ENCODE measurements around the gene ZC3H10. TPM values are rescaled to one million over a fixed set of nuclear protein-coding genes. Genes with fewer than 3 reads are reported as not detected.

Gene ZC3H10
- total RNA-seq, 5 donors from 2014 or later (not counting 1 experiment from before 2014, with no cell fraction given) = 8.4 to 15.1 (median 11.4) TPM

DNA sequence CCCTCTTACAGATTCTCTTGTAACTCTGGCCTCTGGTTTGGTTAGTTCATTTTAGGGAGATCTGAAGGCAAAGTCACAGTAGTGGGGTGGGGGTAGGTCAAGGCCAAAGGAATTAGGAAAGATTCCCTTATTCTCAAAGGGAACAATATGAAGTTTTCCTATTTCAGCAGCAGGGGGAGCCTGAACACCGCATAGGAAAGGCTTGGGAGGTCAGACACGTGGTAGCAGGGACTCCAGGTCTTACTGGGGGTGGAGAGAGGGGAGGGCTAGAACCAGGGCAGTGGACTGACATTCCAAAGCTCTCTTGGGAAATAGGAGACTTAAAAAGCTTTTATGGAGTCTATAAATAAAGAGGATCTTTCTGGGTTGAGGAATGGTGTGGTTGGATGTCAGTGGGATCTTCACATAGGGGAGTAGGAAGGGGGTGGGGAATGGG, 1.3 kb downstream of the ZC3H10 start:
- peaks cover 7 to 23% of the 10 kb centered on the region in 2 donors for H3K36me3 ChIP-seq (ENCODE audit: control insufficient read depth in 2 of 2, extremely low read depth in 1 of 2, insufficient read depth in 1 of 2, low read length in 1 of 2)
- Mint-ChIP-seq H3K27ac (peak overlapping the region; percentile 94 to 97), H3K4me1 (peaks cover 42 to 47% (median 46%) of the 10 kb centered on the region in 3 donors), H3K4me3 (peak overlapping the region; percentile 94 to 99 (median 94)), H3K9me3 (no peaks in the 10 kb centered on the region), H3K36me3 (peaks cover 22% of the 10 kb centered on the region), H3K27me3 (no peaks in the 10 kb centered on the region)
- DNase-seq (peak in 30 of 35 experiments; percentile 26 to 81 (median 44)), ATAC-seq (replicated peaks in 1 of 4) (no peak)
- H3K4me3 ChIP-seq (ENCODE audit: control insufficient read depth in 1 of 2, extremely low read depth in 1 of 2, low read length in 1 of 2) = no peak overlapping the region
- 0% methylated on average over 2 of the region's 2 CpGs for WGBS (ENCODE audit: insufficient coverage)
- H3K9me3 ChIP-seq = no peaks in the 10 kb centered on the region
- CTCF ChIA-PET = interaction anchor here (0.5 to 4.4 kb wide), 16 partner anchors 8 to 345 kb away, joined by 3 to 65 read pairs (median 5); partner anchors contain the start of genes SMARCC2 (in 2 of the 2), ANKRD52 (in 1 of the 2), ESYT1 (in 1 of the 2) and PA2G4 (in 1 of the 2)
- H3K27me3 ChIP-seq (replicated peaks in 1 of 2; ENCODE audit: control insufficient read depth in 2 of 2, extremely low read depth in 1 of 2, insufficient read depth in 2 of 2, low read length in 1 of 2) = no peaks in the 10 kb centered on the region
- H3K4me1 ChIP-seq (ENCODE audit: control insufficient read depth in 1 of 2, extremely low read depth in 1 of 2, insufficient read depth in 2 of 2, low read length in 2 of 2) = peaks cover 11 to 29% of the 10 kb centered on the region in 2 experiments
- POLR2A ChIA-PET = interaction anchor here (0.6 to 3.5 kb wide), 3 partner anchors 8 to 212 kb away, joined by 3 to 33 read pairs (median 3); partner anchors contain the start of genes CNPY2 (in 1 of the 2) and ESYT1 (in 1 of the 2)
- peak overlapping the region; percentile 86 for H3K27ac ChIP-seq (ENCODE audit: low read length)

- Histone ChIP-seq H3K4me1 (ENCODE audit: control insufficient read depth in 1 of 2, extremely low read depth in 1 of 2, insufficient read depth in 2 of 2, low read length in 2 of 2) (peaks cover 12 to 31% of the 10 kb centered on the region in 2 experiments), H3K9me3 (no peaks in the 10 kb centered on the region), H3K36me3 (ENCODE audit: control insufficient read depth in 2 of 2, extremely low read depth in 1 of 2, insufficient read depth in 1 of 2, low read length in 1 of 2) (peaks cover 7 to 23% of the 10 kb centered on the region in 2 donors), H3K27ac (ENCODE audit: low read length) (no peak overlapping the region), H3K4me3 (ENCODE audit: control insufficient read depth in 1 of 2, extremely low read depth in 1 of 2, low read length in 1 of 2) (no peak overlapping the region), H3K27me3 (replicated peaks in 1 of 2; ENCODE audit: control insufficient read depth in 2 of 2, extremely low read depth in 1 of 2, insufficient read depth in 2 of 2, low read length in 1 of 2) (no peaks in the 10 kb centered on the region)
- ChIA-PET CTCF (interaction anchor here (0.5 to 4.4 kb wide), 11 partner anchors 7 to 240 kb away, joined by 3 to 65 read pairs (median 3); partner anchors contain the start of genes SMARCC2 (in 2 of the 2), ANKRD52 (in 1 of the 2), ESYT1 (in 1 of the 2) and RNF41 (in 1 of the 2)), POLR2A (interaction anchor here in 1 of 2 donors (3.5 kb wide), 1 partner anchor 7 kb away, joined by 33 read pairs; the partner anchor contains the start of gene ESYT1)
- Mint-ChIP-seq H3K27ac (no peak overlapping the region), H3K9me3 (no peaks in the 10 kb centered on the region), H3K36me3 (peaks cover 22% of the 10 kb centered on the region), H3K4me1 (peaks cover 44 to 50% (median 47%) of the 10 kb centered on the region in 3 donors), H3K27me3 (no peaks in the 10 kb centered on the region), H3K4me3 (no peak overlapping the region)
- WGBS (ENCODE audit: insufficient coverage) = 99% methylated on average over 14 of the region's 17 CpGs
- ATAC-seq (replicated peaks in 1 of 4) (no peak), DNase-seq (no peak)
Measured at GRCh38 chr12:56120158-56120846, 2.2 kb downstream of the ZC3H10 start.

GRCh38 chr12:56121204-56121870, 3.3 kb downstream of the ZC3H10 start:
- peaks cover 20 to 35% of the 10 kb centered on the region in 2 experiments for H3K4me1 ChIP-seq (ENCODE audit: control insufficient read depth in 1 of 2, extremely low read depth in 1 of 2, insufficient read depth in 2 of 2, low read length in 2 of 2)
- H3K36me3 ChIP-seq (ENCODE audit: control insufficient read depth in 2 of 2, extremely low read depth in 1 of 2, insufficient read depth in 1 of 2, low read length in 1 of 2) = peaks cover 7 to 23% of the 10 kb centered on the region in 2 donors
- H3K27ac ChIP-seq (ENCODE audit: low read length) = no peak overlapping the region
- Mint-ChIP-seq H3K9me3 (no peaks in the 10 kb centered on the region), H3K27ac (no peak overlapping the region), H3K27me3 (no peaks in the 10 kb centered on the region), H3K36me3 (peaks cover 22% of the 10 kb centered on the region), H3K4me3 (no peak overlapping the region), H3K4me1 (peaks cover 48 to 54% (median 49%) of the 10 kb centered on the region in 3 donors)
- 90% methylated on average over 8 of the region's 11 CpGs for WGBS (ENCODE audit: insufficient coverage)
- DNase-seq = no peak
- H3K27me3 ChIP-seq (replicated peaks in 1 of 2; ENCODE audit: control insufficient read depth in 2 of 2, extremely low read depth in 1 of 2, insufficient read depth in 2 of 2, low read length in 1 of 2) = no peaks in the 10 kb centered on the region
- H3K4me3 ChIP-seq (ENCODE audit: control insufficient read depth in 1 of 2, extremely low read depth in 1 of 2, low read length in 1 of 2) = no peak overlapping the region
- H3K9me3 ChIP-seq = no peaks in the 10 kb centered on the region
- POLR2A ChIA-PET = no interaction called here
- no peak for ATAC-seq (replicated peaks in 1 of 4)
- CTCF ChIA-PET = interaction anchor here in 1 of 2 donors (4.4 kb wide), 1 partner anchor 68 kb away, joined by 53 read pairs; the partner anchor contains the start of gene SMARCC2

- peaks cover 29 to 42% of the 10 kb centered on the region in 2 experiments for H3K4me1 ChIP-seq (ENCODE audit: control insufficient read depth in 1 of 2, extremely low read depth in 1 of 2, insufficient read depth in 2 of 2, low read length in 2 of 2)
- whole genome bisulfite sequencing (ENCODE audit: insufficient coverage) = no CpG with 5 or more reads among the region's 2 CpGs
- POLR2A ChIA-PET = interaction anchor here (0.6 to 1.0 kb wide), 6 partner anchors 18 to 1379 kb away, joined by 3 to 7 read pairs (median 4); partner anchors contain the start of genes PA2G4 (in 1 of the 2) and PYM1 (in 1 of the 2)
- H3K27ac ChIP-seq (ENCODE audit: low read length) = no peak overlapping the region
- DNase-seq = no peak
- H3K27me3 ChIP-seq (replicated peaks in 1 of 2; ENCODE audit: control insufficient read depth in 2 of 2, extremely low read depth in 1 of 2, insufficient read depth in 2 of 2, low read length in 1 of 2) = no peaks in the 10 kb centered on the region
- Mint-ChIP-seq H3K4me1 (peaks cover 49 to 60% (median 55%) of the 10 kb centered on the region in 3 donors), H3K27ac (peak overlapping the region in 1 of 2 donors; percentile 44), H3K27me3 (no peaks in the 10 kb centered on the region), H3K4me3 (no peak overlapping the region), H3K36me3 (peaks cover 14% of the 10 kb centered on the region), H3K9me3 (no peaks in the 10 kb centered on the region)
- H3K4me3 ChIP-seq (ENCODE audit: control insufficient read depth in 1 of 2, extremely low read depth in 1 of 2, low read length in 1 of 2) = no peak overlapping the region
- no peak for ATAC-seq (replicated peaks in 1 of 4)
- H3K9me3 ChIP-seq = no peaks in the 10 kb centered on the region
- peaks cover 7 to 20% of the 10 kb centered on the region in 2 donors for H3K36me3 ChIP-seq (ENCODE audit: control insufficient read depth in 2 of 2, extremely low read depth in 1 of 2, insufficient read depth in 1 of 2, low read length in 1 of 2)
- CTCF ChIA-PET = interaction anchor here (0.5 to 1.8 kb wide), 5 partner anchors 19 to 1711 kb away, joined by 3 to 10 read pairs (median 4); partner anchors contain the start of genes PA2G4 (in 1 of the 2) and SMARCC2 (in 1 of the 2)
Measured at GRCh38 chr12:56122637-56123036, 4.6 kb downstream of the ZC3H10 start.

- 65% methylated on average over 2 of the region's 4 CpGs for WGBS (ENCODE audit: insufficient coverage)
- H3K4me3 Mint-ChIP-seq = no peak overlapping the region
- Histone ChIP-seq H3K36me3 (ENCODE audit: control insufficient read depth in 2 of 2, extremely low read depth in 1 of 2, insufficient read depth in 1 of 2, low read length in 1 of 2) (peaks cover 7 to 20% of the 10 kb centered on the region in 2 donors), H3K27me3 (replicated peaks in 1 of 2; ENCODE audit: control insufficient read depth in 2 of 2, extremely low read depth in 1 of 2, insufficient read depth in 2 of 2, low read length in 1 of 2) (no peaks in the 10 kb centered on the region), H3K4me1 (ENCODE audit: control insufficient read depth in 1 of 2, extremely low read depth in 1 of 2, insufficient read depth in 2 of 2, low read length in 2 of 2) (peaks cover 23 to 32% of the 10 kb centered on the region in 2 experiments), H3K27ac (ENCODE audit: low read length) (no peak overlapping the region), H3K4me3 (ENCODE audit: control insufficient read depth in 1 of 2, extremely low read depth in 1 of 2, low read length in 1 of 2) (no peak overlapping the region), H3K9me3 (no peaks in the 10 kb centered on the region)
- peaks cover 45 to 51% (median 45%) of the 10 kb centered on the region in 3 donors for H3K4me1 Mint-ChIP-seq
- POLR2A ChIA-PET = interaction anchor here (0.6 to 0.9 kb wide), 3 partner anchors 35 to 293 kb away, joined by 3 to 10 read pairs (median 3); no protein-coding TSS in a partner anchor
- CTCF ChIA-PET = interaction anchor here in 1 of 2 donors (1.0 to 1.6 kb wide), 4 partner anchors 28 to 340 kb away, joined by 4 to 8 read pairs (median 6); partner anchors contain the start of genes MYL6B, RNF41 and SMARCC2
- DNase-seq (no peak), ATAC-seq (replicated peaks in 1 of 4) (no peak)
- peak overlapping the region; percentile 55 to 97 for H3K27ac Mint-ChIP-seq
- no peaks in the 10 kb centered on the region for H3K27me3 Mint-ChIP-seq
- H3K36me3 Mint-ChIP-seq = peaks cover 11% of the 10 kb centered on the region
- H3K9me3 Mint-ChIP-seq = no peaks in the 10 kb centered on the region
Measured at GRCh38 chr12:56124133-56124532, 6.1 kb downstream of the ZC3H10 start.

All from T-cell (primary cell).